CD14-positive monocyte (primary cell): ENCODE measurements around the gene TM7SF3. TPM values are rescaled to one million over a fixed set of nuclear protein-coding genes. Genes with fewer than 3 reads are reported as not detected.

Experiments used
- DNase-seq, 3 donors: peaks; one replicate each; pipeline ENCODE4 v3.0.0-alpha.2; 2011 to 2022
- H2AFZ ChIP-seq: 2 replicates; pipeline ENCODE4 v1.6.0; 2012; ENCODE audit warnings: mild to moderate bottlenecking, low read depth, low read length, inconsistent platforms; ENCODE audit not compliant: insufficient read depth, poor library complexity, severe bottlenecking
- H3K27ac ChIP-seq, 2 donors: 1 replicate in 1 of 2; 2 replicates in 1 of 2; pipeline ENCODE4 v1.5.1; 2012 to 2013; ENCODE audit warnings: low read length in 2 of 2, control low read depth in 1 of 2, inconsistent platforms in 1 of 2, low read depth in 1 of 2, mild to moderate bottlenecking in 1 of 2
- H3K27me3 ChIP-seq, 2 donors: one replicate each; pipeline versions ENCODE4 v1.6.0 to v1.6.1; 2011 to 2013; ENCODE audit warnings: low read length in 2 of 2; ENCODE audit not compliant: control insufficient read depth in 2 of 2, insufficient read depth in 2 of 2
- H3K36me3 ChIP-seq, 2 donors: replicated peaks in 1 of 2; 1 replicate in 1 of 2; 2 replicates in 1 of 2; pipeline versions ENCODE4 v1.5.1 to v1.6.1; 2012 to 2013; ENCODE audit warnings: low read length in 2 of 2, control low read depth in 1 of 2, inconsistent platforms in 1 of 2, mild to moderate bottlenecking in 1 of 2; ENCODE audit not compliant: insufficient read depth in 2 of 2, control insufficient read depth in 1 of 2
- H3K4me1 ChIP-seq, 2 donors: 1 replicate in 1 of 2; 2 replicates in 1 of 2; pipeline versions ENCODE4 v1.5.1 to v1.6.1; 2012 to 2013; ENCODE audit warnings: low read length in 2 of 2, control low read depth in 1 of 2, inconsistent platforms in 1 of 2, mild to moderate bottlenecking in 1 of 2, moderate library complexity in 1 of 2; ENCODE audit not compliant: insufficient read depth in 2 of 2, control insufficient read depth in 1 of 2
- H3K4me2 ChIP-seq: replicated peaks from 2 replicates; pipeline ENCODE3; 2012; ENCODE audit warnings: low read length, moderate library complexity, mild to moderate bottlenecking; ENCODE audit not compliant: poor library complexity, severe bottlenecking; ENCODE audit errors: extremely low read depth
- H3K4me3 ChIP-seq, 3 experiments: fragments of 200-600 bp in 1 of 3; sonication (generic) in 1 of 3; replicated peaks in 1 of 3; 1 replicate in 2 of 3; 2 replicates in 1 of 3; pipeline ENCODE4 v1.5.1; 2011 to 2013; ENCODE audit warnings: low read length in 3 of 3, mild to moderate bottlenecking in 3 of 3, control low read depth in 2 of 3, low read depth in 2 of 3, inconsistent platforms in 1 of 3, moderate library complexity in 1 of 3
- H3K79me2 ChIP-seq: 2 replicates; pipeline ENCODE4 v1.6.0; 2012; ENCODE audit warnings: mild to moderate bottlenecking, control low read depth, inconsistent platforms, low read length, moderate library complexity; ENCODE audit not compliant: insufficient read depth
- H3K9ac ChIP-seq: 2 replicates; pipeline ENCODE4 v1.6.0; 2017; ENCODE audit warnings: low read length, mild to moderate bottlenecking; ENCODE audit not compliant: insufficient read depth, poor library complexity, severe bottlenecking
- H3K9me3 ChIP-seq, 2 donors: replicated peaks in 1 of 2; 1 replicate in 1 of 2; 2 replicates in 1 of 2; pipeline versions ENCODE4 v1.5.1 to v1.6.1; 2012 to 2013; ENCODE audit warnings: low read length in 2 of 2, control low read depth in 1 of 2; ENCODE audit not compliant: control insufficient read depth in 1 of 2, insufficient read depth in 1 of 2
- H4K20me1 ChIP-seq: 2 replicates; pipeline ENCODE4 v1.6.0; 2012; ENCODE audit warnings: mild to moderate bottlenecking, low read length, control low read depth, moderate library complexity; ENCODE audit not compliant: insufficient read depth
- H3K27ac Mint-ChIP-seq, 7 donors: one replicate each; pipeline ENCODE4 v1.8.0; 2020; ENCODE audit warnings: mild to moderate bottlenecking in 7 of 7, mixed read lengths in 7 of 7, moderate library complexity in 6 of 7, inconsistent platforms in 2 of 7
- H3K27me3 Mint-ChIP-seq, 3 donors: one replicate each; pipeline ENCODE4 v1.8.0; 2021 to 2022; ENCODE audit warnings: low read depth in 3 of 3, mild to moderate bottlenecking in 3 of 3, mixed read lengths in 3 of 3, moderate library complexity in 3 of 3, inconsistent platforms in 1 of 3
- H3K36me3 Mint-ChIP-seq, 2 donors: one replicate each; pipeline ENCODE4 v1.8.0; 2020; ENCODE audit warnings: mixed read lengths in 2 of 2, inconsistent platforms in 1 of 2, mild to moderate bottlenecking in 1 of 2
- H3K4me1 Mint-ChIP-seq: one replicate; pipeline ENCODE4 v1.8.0; 2020; ENCODE audit warnings: mild to moderate bottlenecking, mixed read lengths
- H3K4me3 Mint-ChIP-seq, 2 donors: one replicate each; pipeline ENCODE4 v1.8.0; 2020; ENCODE audit warnings: mild to moderate bottlenecking in 2 of 2, mixed read lengths in 2 of 2, moderate library complexity in 1 of 2
- H3K9me3 Mint-ChIP-seq, 7 donors: one replicate each; pipeline ENCODE4 v1.8.0; 2020 to 2022; ENCODE audit warnings: mixed read lengths in 7 of 7, mild to moderate bottlenecking in 6 of 7, moderate library complexity in 6 of 7, inconsistent platforms in 2 of 7
- CTCF ChIP-seq: fragments of 200-600 bp; IDR thresholded peaks from one replicate; pipeline ENCODE4 v1.8.0; 2022; ENCODE audit warnings: antibody characterized with exemption, mild to moderate bottlenecking
- WGBS: methylation state at CpG from one replicate; pipeline ENCODE4 v1.1.5; 2013; ENCODE audit warnings: missing lambda C conversion rate; ENCODE audit not compliant: insufficient coverage; 5-methylcytosine and 5-hydroxymethylcytosine counted together
- intact Hi-C, 2 donors: fragments of 100-400 bp; cut with micrococcal nuclease; formaldehyde crosslinking; loops; one replicate each; pipeline versions ENCODE4 v1.15.0 to v1.15.1; 2023
- polyA plus RNA-seq, 3 donors: library from polyadenylated mRNA; depleted of rRNA in 1 of 3; unstranded in 2 of 3; stranded (reverse) in 1 of 3; fragments of 300-500 nt in 2 of 3; fragments of >200 nt in 1 of 3; fragmentation: Illumina TruSeq in 2 of 3; gene quantifications; 1 replicate in 2 of 3; 2 replicates in 1 of 3; pipeline ENCODE4 v1.2.3, GENCODE V29; 2012 to 2021

The TM7SF3 gene
- polyA plus RNA-seq, 3 donors = 36.3 to 85.9 (median 71.7) TPM

- H3K9me3 ChIP-seq = no peaks in the 10 kb centered on the region
- intact Hi-C loops = loop anchor here (2.0 to 10.0 kb wide), 4 partner anchors 18 to 292 kb away; partner anchors contain the start of genes FGFR1OP2 (in 1 of the 2) and INTS13 (in 1 of the 2)
- WGBS = 68% methylated on average over 5 of the region's 14 CpGs
- peaks cover 21% of the 10 kb centered on the region for H4K20me1 ChIP-seq
- H3K36me3 ChIP-seq = no peaks in the 10 kb centered on the region
- no peaks in the 10 kb centered on the region for H3K27me3 Mint-ChIP-seq
- peaks cover 45 to 65% of the 10 kb centered on the region in 2 donors for H3K4me1 ChIP-seq
- no peak overlapping the region for H3K9ac ChIP-seq
- no peak overlapping the region for H2AFZ ChIP-seq
- H3K36me3 Mint-ChIP-seq = peaks cover 5 to 6% of the 10 kb centered on the region in 2 donors
- DNase-seq = no peak
- H3K27ac ChIP-seq = no peak overlapping the region
- peaks cover 66% of the 10 kb centered on the region for H3K79me2 ChIP-seq
- no peak overlapping the region for H3K4me2 ChIP-seq
- H3K4me3 ChIP-seq = no peak overlapping the region
- no peaks in the 10 kb centered on the region for H3K9me3 Mint-ChIP-seq
- peaks cover 62% of the 10 kb centered on the region for H3K4me1 Mint-ChIP-seq
- TF ChIP-seq CTCF = no peak
- H3K27me3 ChIP-seq = no peaks in the 10 kb centered on the region
- no peak overlapping the region for H3K4me3 Mint-ChIP-seq
- peak overlapping the region in 1 of 7 donors; percentile 35 for H3K27ac Mint-ChIP-seq
These were observed 1.8 kb downstream of the TM7SF3 start for GRCh38 chr12:27012239-27012981.

- no peaks in the 10 kb centered on the region for H3K9me3 Mint-ChIP-seq
- Histone ChIP-seq H2AFZ (no peak overlapping the region), H3K27ac (peak overlapping the region in 1 of 2 donors; percentile 2), H3K9ac (no peak overlapping the region), H4K20me1 (peaks cover 26% of the 10 kb centered on the region), H3K27me3 (no peaks in the 10 kb centered on the region), H3K79me2 (peaks cover 92% of the 10 kb centered on the region), H3K4me1 (peaks cover 46 to 57% of the 10 kb centered on the region in 2 donors), H3K36me3 (no peaks in the 10 kb centered on the region), H3K4me3 (no peak overlapping the region), H3K9me3 (no peaks in the 10 kb centered on the region), H3K4me2 (no peak overlapping the region)
- DNase-seq = peak in 2 of 3 donors; percentile 17 to 29
- intact Hi-C loops = loop anchor here (5.0 to 10.0 kb wide), 3 partner anchors 73 to 295 kb away; partner anchors contain the start of genes FGFR1OP2 (in 1 of the 2) and INTS13 (in 1 of the 2)
- peak; percentile 50 for TF ChIP-seq CTCF
- peaks cover 60% of the 10 kb centered on the region for H3K4me1 Mint-ChIP-seq
- H3K4me3 Mint-ChIP-seq = no peak overlapping the region
- H3K36me3 Mint-ChIP-seq = peaks cover 5 to 6% of the 10 kb centered on the region in 2 donors
- peak overlapping the region in 5 of 7 donors; percentile 4 to 76 (median 25) for H3K27ac Mint-ChIP-seq
- no peaks in the 10 kb centered on the region for H3K27me3 Mint-ChIP-seq
- WGBS = no CpG with 5 or more reads among the region's 1 CpG
These were observed 4.3 kb downstream of the TM7SF3 start for GRCh38 chr12:27009881-27010301.
